ENCODE measurements around the gene CALCOCO1.

Gene CALCOCO1

DNA sequence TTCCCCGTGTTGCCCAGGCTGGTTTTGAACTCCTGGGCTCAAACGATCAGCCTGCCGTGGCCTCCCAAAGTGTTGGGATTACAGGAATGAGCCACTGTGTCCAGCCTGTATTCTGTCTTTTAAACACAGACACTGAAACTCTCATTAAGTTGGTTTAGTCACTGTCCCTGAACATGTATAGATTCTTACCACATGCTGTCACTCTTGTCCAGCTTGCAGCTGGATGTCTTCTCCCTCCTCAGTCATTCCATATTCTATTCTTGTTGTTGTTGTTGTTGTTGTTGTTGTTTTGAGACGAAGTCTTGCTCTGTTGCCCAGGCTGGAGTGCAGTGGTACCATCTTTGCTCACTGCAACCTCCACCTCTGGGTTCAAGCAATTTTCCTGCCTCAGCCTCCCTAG, 39.1 kb downstream of the CALCOCO1 start:
- Histone ChIP-seq H4K20me1 (ENCODE audit: insufficient read depth, low read length) (no peaks in the 10 kb centered on the region), H3K36me3 (replicated peaks; ENCODE audit: low read depth, low read length) (no peaks in the 10 kb centered on the region), H3K4me3 (ENCODE audit: low read length) (no peak overlapping the region), H3K79me2 (ENCODE audit: low read length) (no peaks in the 10 kb centered on the region), H3K9me3 (ENCODE audit: insufficient read depth, low read length) (no peaks in the 10 kb centered on the region), H3K4me2 (ENCODE audit: low read length) (no peak overlapping the region), H3K27me3 (ENCODE audit: low read depth, low read length) (no peaks in the 10 kb centered on the region), H3K27ac (ENCODE audit: low read length) (no peak overlapping the region), H3K9ac (ENCODE audit: low read length) (no peak overlapping the region), H3K4me1 (ENCODE audit: low read length) (no peaks in the 10 kb centered on the region), H2AFZ (ENCODE audit: low read depth, low read length) (no peak overlapping the region)
- TF ChIP-seq, protein P1, sequence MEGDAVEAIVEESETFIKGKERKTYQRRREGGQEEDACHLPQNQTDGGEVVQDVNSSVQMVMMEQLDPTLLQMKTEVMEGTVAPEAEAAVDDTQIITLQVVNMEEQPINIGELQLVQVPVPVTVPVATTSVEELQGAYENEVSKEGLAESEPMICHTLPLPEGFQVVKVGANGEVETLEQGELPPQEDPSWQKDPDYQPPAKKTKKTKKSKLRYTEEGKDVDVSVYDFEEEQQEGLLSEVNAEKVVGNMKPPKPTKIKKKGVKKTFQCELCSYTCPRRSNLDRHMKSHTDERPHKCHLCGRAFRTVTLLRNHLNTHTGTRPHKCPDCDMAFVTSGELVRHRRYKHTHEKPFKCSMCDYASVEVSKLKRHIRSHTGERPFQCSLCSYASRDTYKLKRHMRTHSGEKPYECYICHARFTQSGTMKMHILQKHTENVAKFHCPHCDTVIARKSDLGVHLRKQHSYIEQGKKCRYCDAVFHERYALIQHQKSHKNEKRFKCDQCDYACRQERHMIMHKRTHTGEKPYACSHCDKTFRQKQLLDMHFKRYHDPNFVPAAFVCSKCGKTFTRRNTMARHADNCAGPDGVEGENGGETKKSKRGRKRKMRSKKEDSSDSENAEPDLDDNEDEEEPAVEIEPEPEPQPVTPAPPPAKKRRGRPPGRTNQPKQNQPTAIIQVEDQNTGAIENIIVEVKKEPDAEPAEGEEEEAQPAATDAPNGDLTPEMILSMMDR (IDR thresholded peaks at IDR 0.05; ENCODE audit: low read depth, low read length): no peak
- no peak for TF ChIP-seq EZH2phosphoT487 (IDR thresholded peaks at IDR 0.05; ENCODE audit: low read depth)

GRCh38 chr12:53686436-53686835, 40.8 kb downstream of the CALCOCO1 start:
- H3K27ac ChIP-seq (ENCODE audit: low read length): no peak overlapping the region

DNA sequence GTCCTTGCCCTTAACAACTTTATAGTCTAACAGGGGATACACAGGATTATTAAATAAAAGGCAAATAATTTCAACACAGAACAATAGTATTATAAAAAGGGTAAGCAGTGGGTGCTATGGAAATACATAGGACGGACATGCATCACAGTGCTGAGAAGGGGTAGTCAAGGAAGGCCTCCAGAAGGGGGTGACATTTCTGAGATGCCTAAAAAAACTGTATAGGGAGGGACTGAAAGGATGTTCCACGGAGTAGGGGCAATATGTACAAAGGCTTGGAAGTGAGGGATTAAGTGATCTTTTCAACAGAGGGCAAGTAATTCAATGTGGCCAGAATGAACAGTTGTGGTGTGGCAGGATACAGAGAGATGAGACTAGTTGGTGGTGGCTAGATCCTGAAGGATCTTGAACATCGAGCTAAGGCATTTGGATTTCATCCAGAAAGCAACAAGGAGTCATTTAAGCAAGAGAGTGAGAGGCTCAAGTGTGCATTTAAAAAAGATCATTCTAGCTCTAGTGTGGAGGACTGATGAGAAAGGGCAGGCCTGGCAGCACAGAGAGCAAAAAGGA, 42.5 kb downstream of the CALCOCO1 start:
- Histone ChIP-seq H3K27ac (ENCODE audit: low read length) (no peak overlapping the region), H3K79me2 (ENCODE audit: low read length) (no peaks in the 10 kb centered on the region), H3K27me3 (ENCODE audit: low read depth, low read length) (no peaks in the 10 kb centered on the region), H3K4me1 (ENCODE audit: low read length) (no peaks in the 10 kb centered on the region), H3K4me2 (ENCODE audit: low read length) (no peak overlapping the region), H2AFZ (ENCODE audit: low read depth, low read length) (no peak overlapping the region; the same call in 1 of the 2 replicates), H4K20me1 (ENCODE audit: insufficient read depth, low read length) (no peaks in the 10 kb centered on the region), H3K4me3 (ENCODE audit: low read length) (no peak overlapping the region), H3K36me3 (replicated peaks; ENCODE audit: low read depth, low read length) (no peaks in the 10 kb centered on the region), H3K9ac (ENCODE audit: low read length) (no peak overlapping the region), H3K9me3 (ENCODE audit: insufficient read depth, low read length) (no peaks in the 10 kb centered on the region)
- no peak for TF ChIP-seq EZH2phosphoT487 (IDR thresholded peaks at IDR 0.05; ENCODE audit: low read depth)
- TF ChIP-seq, protein P1 (IDR thresholded peaks at IDR 0.05; ENCODE audit: low read depth, low read length): no peak

More at GRCh38 chr12:53686436-53686835, 40.8 kb downstream of the CALCOCO1 start:
- Histone ChIP-seq H2AFZ (ENCODE audit: low read depth, low read length) (no peak overlapping the region), H3K9me3 (ENCODE audit: insufficient read depth, low read length) (no peaks in the 10 kb centered on the region), H3K27me3 (ENCODE audit: low read depth, low read length) (no peaks in the 10 kb centered on the region), H3K4me2 (ENCODE audit: low read length) (no peak overlapping the region), H3K36me3 (replicated peaks; ENCODE audit: low read depth, low read length) (no peaks in the 10 kb centered on the region), H3K4me1 (ENCODE audit: low read length) (no peaks in the 10 kb centered on the region), H3K4me3 (ENCODE audit: low read length) (no peak overlapping the region), H3K79me2 (ENCODE audit: low read length) (no peaks in the 10 kb centered on the region), H4K20me1 (ENCODE audit: insufficient read depth, low read length) (no peaks in the 10 kb centered on the region), H3K9ac (ENCODE audit: low read length) (no peak overlapping the region)
- TF ChIP-seq, protein P1 (IDR thresholded peaks at IDR 0.05; ENCODE audit: low read depth, low read length): no peak
- TF ChIP-seq EZH2phosphoT487 (IDR thresholded peaks at IDR 0.05; ENCODE audit: low read depth): no peak

GRCh38 chr12:53683983-53684382, 43.3 kb downstream of the CALCOCO1 start:
- Histone ChIP-seq H2AFZ (ENCODE audit: low read depth, low read length) (no peak overlapping the region), H3K36me3 (replicated peaks; ENCODE audit: low read depth, low read length) (no peaks in the 10 kb centered on the region), H3K27me3 (ENCODE audit: low read depth, low read length) (peaks cover 8% of the 10 kb centered on the region; the same call in 1 of the 2 replicates), H3K4me1 (ENCODE audit: low read length) (no peaks in the 10 kb centered on the region), H3K27ac (ENCODE audit: low read length) (no peak overlapping the region), H3K4me2 (ENCODE audit: low read length) (no peak overlapping the region), H3K9ac (ENCODE audit: low read length) (no peak overlapping the region), H4K20me1 (ENCODE audit: insufficient read depth, low read length) (no peaks in the 10 kb centered on the region), H3K9me3 (ENCODE audit: insufficient read depth, low read length) (no peaks in the 10 kb centered on the region), H3K79me2 (ENCODE audit: low read length) (no peaks in the 10 kb centered on the region), H3K4me3 (ENCODE audit: low read length) (no peak overlapping the region)
- no peak for TF ChIP-seq EZH2phosphoT487 (IDR thresholded peaks at IDR 0.05; ENCODE audit: low read depth)

Data from OCI-LY3 (cell line).